SJSA1 (cell line): ENCODE measurements around the gene MYLK. TPM values are rescaled to one million over a fixed set of nuclear protein-coding genes. Genes with fewer than 3 reads are reported as not detected.
"Not testable (repeated sequence)": the region's sequence is repeated elsewhere in the genome, so short reads cannot be mapped to it uniquely, and the experiment has no call there.

ENCODE experiments used
- DNase-seq, 2 experiments: peaks; one replicate each; pipeline ENCODE4 v3.0.0-alpha.2; 2015 to 2020; ENCODE audit warnings: low spot score in 2 of 2, low read depth in 1 of 2
- H3K27ac ChIP-seq: fragments of 250-450 bp; sonication (Bioruptor Pico); 2 replicates; pipeline ENCODE4 v1.5.1; 2020; ENCODE audit warnings: mild to moderate bottlenecking, moderate library complexity
- H3K27me3 ChIP-seq: fragments of 250-450 bp; sonication (Bioruptor Pico); replicated peaks from 2 replicates; pipeline ENCODE4 v1.5.1; 2020; ENCODE audit warnings: mild to moderate bottlenecking, moderate library complexity
- H3K36me3 ChIP-seq: fragments of 250-450 bp; sonication (Bioruptor Pico); 2 replicates; pipeline ENCODE4 v1.5.1; 2020; ENCODE audit warnings: mild to moderate bottlenecking
- H3K4me1 ChIP-seq: fragments of 250-450 bp; sonication (Bioruptor Pico); replicated peaks from 2 replicates; pipeline ENCODE4 v1.6.1; 2021; ENCODE audit warnings: mild to moderate bottlenecking
- H3K4me3 ChIP-seq: fragments of 250-450 bp; sonication (Bioruptor Pico); 2 replicates; pipeline ENCODE4 v1.5.1; 2020; ENCODE audit warnings: mild to moderate bottlenecking
- H3K9me3 ChIP-seq: fragments of 250-450 bp; sonication (Bioruptor Pico); replicated peaks from 2 replicates; pipeline ENCODE4 v1.5.1; 2020; ENCODE audit warnings: mild to moderate bottlenecking
- total RNA-seq: library from RNA; depleted of rRNA; stranded (reverse); fragments of >200 nt; shearing (Covaris generic); gene quantifications from 2 replicates; pipeline ENCODE4 v1.2.3, GENCODE V29; 2014

Gene MYLK
- total RNA-seq, 1 experiment from 2014 or later, result 147 TPM

DNA sequence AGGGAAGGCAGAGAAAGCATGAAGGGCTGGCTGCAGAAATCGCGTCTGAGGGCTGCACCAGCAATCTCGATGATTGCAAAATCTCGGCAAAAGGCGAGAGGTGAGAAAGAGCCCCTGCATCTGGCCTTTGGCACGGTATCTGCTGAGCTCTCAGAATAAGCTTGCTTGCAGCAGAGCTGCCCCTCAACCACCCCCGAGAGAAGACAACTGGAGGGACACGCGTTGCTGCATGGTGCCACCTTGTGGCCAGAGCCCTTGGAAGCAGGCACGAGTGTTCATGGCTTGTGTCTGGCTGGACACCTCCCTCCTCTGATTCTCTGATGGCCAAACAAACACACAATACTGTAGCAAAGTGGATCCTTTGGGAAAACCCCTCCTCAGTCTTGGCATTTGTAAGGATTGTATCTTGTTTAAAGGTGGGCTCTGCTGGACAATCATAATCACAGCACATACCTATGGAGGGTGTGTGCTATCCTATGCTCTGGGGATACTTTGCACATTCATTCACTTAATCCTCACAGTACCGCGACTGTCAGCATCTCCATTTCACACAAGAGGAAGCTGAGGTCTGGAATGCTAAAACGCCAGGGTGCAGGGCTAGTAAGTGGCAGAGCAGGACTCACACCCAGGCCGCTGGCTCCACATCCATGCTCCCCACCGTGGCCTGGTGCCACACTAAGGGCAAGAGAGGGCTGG, 164.9 kb downstream of the MYLK start:
- H3K36me3 ChIP-seq, H3K9me3 ChIP-seq, H3K27me3 ChIP-seq, H3K27ac ChIP-seq, H3K4me3 ChIP-seq: not testable (repeated sequence)
- peak; percentile 58 to 76 for DNase-seq
- H3K4me1 ChIP-seq, result peaks cover 12% of the 10 kb centered on the region

GRCh38 chr3:123718108-123718507, 166.0 kb downstream of the MYLK start:
- Histone ChIP-seq H3K4me3 (no peak overlapping the region), H3K9me3 (no peaks in the 10 kb centered on the region), H3K27ac (no peak overlapping the region), H3K27me3 (no peaks in the 10 kb centered on the region), H3K36me3 (no peaks in the 10 kb centered on the region), H3K4me1 (peaks cover 4% of the 10 kb centered on the region)
- no peak for DNase-seq

DNA sequence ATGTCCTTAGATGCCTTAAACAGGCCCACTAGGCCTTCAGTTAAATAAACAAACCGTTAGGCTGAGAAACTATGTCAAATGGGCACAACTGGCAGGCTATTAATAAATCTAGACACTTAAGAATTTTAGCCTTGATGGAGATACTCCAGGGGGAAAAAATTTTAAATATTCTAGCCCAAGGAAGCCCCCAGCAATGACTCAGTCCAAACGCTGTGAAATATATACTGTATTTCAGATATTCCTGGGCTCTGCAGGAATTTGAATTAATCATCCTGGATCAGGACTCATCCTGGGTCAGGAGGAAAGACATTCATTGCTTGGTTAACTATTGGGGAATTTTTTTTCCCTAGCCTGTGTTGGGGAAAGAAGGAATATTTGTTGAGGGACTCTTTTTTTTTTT, 166.7 kb downstream of the MYLK start:
- H3K27ac ChIP-seq, H3K27me3 ChIP-seq, H3K4me1 ChIP-seq, H3K9me3 ChIP-seq, H3K36me3 ChIP-seq, H3K4me3 ChIP-seq: not testable (repeated sequence)
- DNase-seq, result peak in 1 of 2 experiments; percentile 25

DNA sequence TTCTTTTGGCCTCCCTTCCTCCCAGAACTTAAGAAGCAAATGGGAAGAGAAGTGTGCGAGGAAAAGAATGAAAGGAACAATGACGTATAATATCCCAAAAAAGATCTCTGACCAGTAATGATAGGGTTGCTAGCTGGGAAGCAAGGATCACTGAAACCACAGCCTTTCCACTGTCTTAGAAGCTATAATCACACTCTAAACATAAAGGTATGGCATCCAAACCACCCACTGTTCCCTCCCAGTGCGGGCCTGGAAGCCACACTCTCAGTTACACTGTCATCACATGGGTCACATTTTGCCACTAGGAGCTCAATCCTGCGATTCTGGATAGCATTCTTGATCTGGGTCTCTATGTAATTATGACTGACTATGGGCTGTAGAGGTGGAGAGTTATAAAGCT, 167.7 kb downstream of the MYLK start:
- Histone ChIP-seq H3K27ac (no peak overlapping the region), H3K36me3 (no peaks in the 10 kb centered on the region), H3K27me3 (no peaks in the 10 kb centered on the region), H3K9me3 (no peaks in the 10 kb centered on the region), H3K4me3 (no peak overlapping the region), H3K4me1 (peaks cover 4% of the 10 kb centered on the region)
- peak in 1 of 2 experiments; percentile 21 for DNase-seq

DNA sequence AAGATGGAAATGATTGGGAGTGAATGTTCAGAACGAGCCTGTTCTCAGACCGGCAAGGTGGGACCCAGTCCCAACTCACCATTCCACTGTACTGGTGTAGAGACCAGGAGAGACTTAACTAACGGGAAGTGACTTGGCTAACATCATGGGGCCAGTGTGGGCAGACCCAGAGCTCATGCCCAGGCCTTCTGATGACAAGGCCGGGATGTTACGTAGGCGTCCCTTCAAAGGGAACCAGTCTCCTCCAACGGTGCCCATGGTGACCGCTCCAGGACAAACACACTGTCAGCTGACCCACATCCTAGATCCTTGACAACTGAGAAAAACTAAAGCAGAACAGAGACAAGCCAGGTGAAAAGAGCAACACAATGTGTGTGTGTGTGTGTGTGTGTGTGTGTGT, 170.9 kb downstream of the MYLK start:
- Histone ChIP-seq H3K4me1 (peaks cover 4% of the 10 kb centered on the region), H3K36me3 (no peaks in the 10 kb centered on the region), H3K27me3 (no peaks in the 10 kb centered on the region), H3K9me3 (no peaks in the 10 kb centered on the region), H3K4me3 (no peak overlapping the region), H3K27ac (no peak overlapping the region)
- DNase-seq, result no peak

- Histone ChIP-seq H3K27me3 (no peaks in the 10 kb centered on the region), H3K4me1 (no peaks in the 10 kb centered on the region; the same call in 1 of the 2 replicates), H3K4me3 (no peak overlapping the region), H3K27ac (no peak overlapping the region), H3K36me3 (no peaks in the 10 kb centered on the region), H3K9me3 (no peaks in the 10 kb centered on the region)
- DNase-seq, result no peak
These were observed 171.9 kb downstream of the MYLK start for GRCh38 chr3:123712077-123712860.

- H3K4me1 ChIP-seq, result no peaks in the 10 kb centered on the region
- H3K27ac ChIP-seq, result no peak overlapping the region
- H3K9me3 ChIP-seq, result no peaks in the 10 kb centered on the region
- H3K4me3 ChIP-seq, result no peak overlapping the region
- no peak for DNase-seq
- no peaks in the 10 kb centered on the region for H3K36me3 ChIP-seq
- H3K27me3 ChIP-seq, result no peaks in the 10 kb centered on the region
These were observed 172.8 kb downstream of the MYLK start for GRCh38 chr3:123711356-123711755.

- H3K36me3 ChIP-seq, result no peaks in the 10 kb centered on the region
- H3K4me3 ChIP-seq, result no peak overlapping the region
- no peak overlapping the region for H3K27ac ChIP-seq
- no peaks in the 10 kb centered on the region for H3K27me3 ChIP-seq
- DNase-seq, result no peak
- H3K4me1 ChIP-seq, result no peaks in the 10 kb centered on the region
- no peaks in the 10 kb centered on the region for H3K9me3 ChIP-seq
These were observed 175.6 kb downstream of the MYLK start for GRCh38 chr3:123708531-123708930.

- H3K36me3 ChIP-seq, H3K4me1 ChIP-seq: not testable (repeated sequence)
These were observed 176.5 kb downstream of the MYLK start for GRCh38 chr3:123707641-123708040.

GRCh38 chr3:123706871-123707270, 177.3 kb downstream of the MYLK start:
- H3K27ac ChIP-seq, result no peak overlapping the region
- no peaks in the 10 kb centered on the region for H3K27me3 ChIP-seq
- no peak overlapping the region for H3K4me3 ChIP-seq
- no peaks in the 10 kb centered on the region for H3K36me3 ChIP-seq
- H3K4me1 ChIP-seq, result no peaks in the 10 kb centered on the region
- DNase-seq, result no peak
- no peaks in the 10 kb centered on the region for H3K9me3 ChIP-seq

More at GRCh38 chr3:123707641-123708040, 176.5 kb downstream of the MYLK start:
- H3K9me3 ChIP-seq, DNase-seq, H3K27me3 ChIP-seq, H3K4me3 ChIP-seq, H3K27ac ChIP-seq: not testable (repeated sequence)

- H3K27me3 ChIP-seq, result no peaks in the 10 kb centered on the region
These were observed 178.4 kb downstream of the MYLK start for GRCh38 chr3:123705488-123706285.

DNA sequence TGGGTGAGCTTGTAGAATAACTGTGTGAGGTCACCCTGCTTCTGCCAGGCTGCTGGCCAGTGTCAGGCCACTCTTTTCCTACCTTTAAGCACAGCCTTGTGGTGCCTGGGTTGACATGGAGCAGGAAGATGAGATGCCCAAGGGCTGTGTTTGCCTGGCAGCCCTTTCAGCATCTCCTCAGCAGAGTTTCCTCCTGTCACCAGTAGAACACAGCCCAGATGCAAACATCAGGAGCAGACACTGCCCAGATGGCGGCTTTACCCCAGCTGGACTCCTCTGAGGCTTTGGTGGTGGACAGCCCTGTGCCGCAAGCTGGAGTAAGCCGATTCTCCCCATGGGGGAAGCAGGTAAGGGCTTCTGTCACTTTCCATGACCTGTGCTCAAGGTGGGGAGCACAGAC, 180.5 kb downstream of the MYLK start:
- H3K27ac ChIP-seq, H3K27me3 ChIP-seq, DNase-seq, H3K36me3 ChIP-seq, H3K4me1 ChIP-seq, H3K4me3 ChIP-seq, H3K9me3 ChIP-seq: not testable (repeated sequence)

More at GRCh38 chr3:123705488-123706285, 178.4 kb downstream of the MYLK start:
- Histone ChIP-seq H3K4me3 (no peak overlapping the region), H3K27ac (no peak overlapping the region), H3K4me1 (no peaks in the 10 kb centered on the region), H3K36me3 (no peaks in the 10 kb centered on the region), H3K9me3 (no peaks in the 10 kb centered on the region)
- DNase-seq, result no peak

- no peak overlapping the region for H3K4me3 ChIP-seq
- no peaks in the 10 kb centered on the region for H3K36me3 ChIP-seq
- H3K27ac ChIP-seq, result no peak overlapping the region
- no peaks in the 10 kb centered on the region for H3K9me3 ChIP-seq
- no peaks in the 10 kb centered on the region for H3K4me1 ChIP-seq
- no peaks in the 10 kb centered on the region for H3K27me3 ChIP-seq
- DNase-seq, result no peak
These were observed 181.4 kb downstream of the MYLK start for GRCh38 chr3:123702720-123703119.

DNA sequence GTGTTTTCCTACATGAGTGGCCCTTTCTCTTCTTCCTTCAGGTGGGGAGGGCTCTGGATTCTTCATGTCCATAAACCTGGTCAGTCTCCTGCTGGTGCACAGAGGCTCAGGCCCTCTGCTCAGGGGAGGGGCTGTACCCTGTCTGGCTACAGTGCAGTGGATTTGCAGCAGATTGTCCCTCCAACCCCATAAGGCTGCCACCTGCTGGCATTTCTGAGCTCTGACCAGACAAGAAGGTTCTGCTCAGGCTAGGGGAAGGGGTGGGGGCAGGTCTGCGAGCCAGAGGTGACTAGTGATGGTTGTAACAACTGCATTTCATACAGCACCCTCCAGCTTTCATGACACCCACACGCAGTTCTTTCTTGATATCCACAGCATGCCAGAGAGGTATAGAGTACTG, 182.1 kb downstream of the MYLK start:
- H3K27me3 ChIP-seq, H3K27ac ChIP-seq, H3K4me3 ChIP-seq, H3K36me3 ChIP-seq, H3K4me1 ChIP-seq, H3K9me3 ChIP-seq: not testable (repeated sequence)
- peak; percentile 34 to 73 for DNase-seq
